HG03342 (cell line): Measurements from ENCODE around the gene RXRB.

ENCODE experiments used
- ATAC-seq: cut with Tn5 transposase; IDR thresholded peaks from one replicate; pipeline ENCODE4 v1.9.1; 2021; ENCODE audit warnings: mild to moderate bottlenecking, moderate library complexity; ENCODE audit not compliant: unreplicated experiment

The RXRB gene

GRCh38 chr6:33177552-33178446 lies 22.7 kb downstream of the RXRB start:
- ATAC-seq: no peak

- ATAC-seq: no peak
Measured at GRCh38 chr6:33176906-33177305, 23.6 kb downstream of the RXRB start.

- ATAC-seq: no peak
Measured at GRCh38 chr6:33175436-33176069, 24.9 kb downstream of the RXRB start.

- no peak for ATAC-seq
Measured at GRCh38 chr6:33174784-33175183, 25.7 kb downstream of the RXRB start.

GRCh38 chr6:33173535-33174180 lies 26.8 kb downstream of the RXRB start:
- no peak for ATAC-seq

- no peak for ATAC-seq
Measured at GRCh38 chr6:33172688-33173534, 27.6 kb downstream of the RXRB start.

- ATAC-seq: no peak
Measured at GRCh38 chr6:33171880-33172687, 28.4 kb downstream of the RXRB start.

- no peak for ATAC-seq
Measured at GRCh38 chr6:33171016-33171879, 29.2 kb downstream of the RXRB start.

GRCh38 chr6:33170176-33171015 lies 30.1 kb downstream of the RXRB start:
- no peak for ATAC-seq

- no peak for ATAC-seq
Measured at GRCh38 chr6:33169291-33170175, 30.9 kb downstream of the RXRB start.

GRCh38 chr6:33168639-33169038 lies 31.8 kb downstream of the RXRB start:
- no peak for ATAC-seq

GRCh38 chr6:33168284-33168601 lies 32.2 kb downstream of the RXRB start:
- ATAC-seq: no peak

- ATAC-seq: no peak
Measured at GRCh38 chr6:33167374-33168283, 32.8 kb downstream of the RXRB start.

GRCh38 chr6:33166811-33167210 lies 33.7 kb downstream of the RXRB start:
- no peak for ATAC-seq

GRCh38 chr6:33166363-33166762 lies 34.1 kb downstream of the RXRB start:
- no peak for ATAC-seq

GRCh38 chr6:33165581-33166258 lies 34.7 kb downstream of the RXRB start:
- no peak for ATAC-seq
